K562 (cell line): ENCODE measurements around the gene ARL13B. TPM values are rescaled to one million over a fixed set of nuclear protein-coding genes. Genes with fewer than 3 reads are reported as not detected.

Source experiments
- AFF4 ChIP-seq: sonication (generic); formaldehyde crosslinking; IDR thresholded peaks from 2 replicates; pipeline ENCODE4 v1.8.0; 2023; ENCODE audit warnings: mild to moderate bottlenecking, missing genetic modification reagents
- ARNT ChIP-seq, 2 experiments: fragments of 450-650 bp; IDR thresholded peaks; 2 replicates each; pipeline ENCODE4 v1.6.1; 2016; ENCODE audit warnings: mild to moderate bottlenecking in 1 of 2
- CHD2 ChIP-seq: IDR thresholded peaks from 2 replicates; pipeline ENCODE4 v1.6.1; 2011; ENCODE audit warnings: low read depth, low read length
- CXXC5 ChIP-seq: fragments of 250-450 bp; sonication (Bioruptor Pico); IDR thresholded peaks from 2 replicates; pipeline ENCODE4 v1.8.0; 2022; ENCODE audit warnings: inconsistent platforms, mild to moderate bottlenecking, moderate library complexity
- FOXA3 ChIP-seq, 2 experiments: fragments of 450-650 bp in 1 of 2; sonication (generic) in 1 of 2; formaldehyde crosslinking; IDR thresholded peaks in 1 of 2; conservative IDR thresholded peaks in 1 of 2; 2 replicates each; pipeline versions ENCODE4 v1.4.0 to v1.8.0; 2020 to 2022; ENCODE audit warnings: mild to moderate bottlenecking in 2 of 2, missing genetic modification reagents in 1 of 2
- FOXK2 ChIP-seq, 2 experiments: fragments of 450-650 bp; IDR thresholded peaks in 1 of 2; conservative IDR thresholded peaks in 1 of 2; 2 replicates each; pipeline ENCODE4 v1.6.1; 2016; ENCODE audit warnings: low read depth in 2 of 2, mild to moderate bottlenecking in 1 of 2
- GMEB1 ChIP-seq: fragments of 250-450 bp; sonication (Bioruptor Pico); IDR thresholded peaks from 2 replicates; pipeline ENCODE4 v1.4.0; 2020; ENCODE audit warnings: mild to moderate bottlenecking
- GTF2E2 ChIP-seq: fragments of 200-800 bp; sonication (Bioruptor generic); IDR thresholded peaks from 2 replicates; pipeline ENCODE4 v1.6.1; 2016; ENCODE audit warnings: missing genetic modification characterization, missing compliant biosample characterization
- HOXB6 ChIP-seq: fragments of 250-450 bp; sonication (Bioruptor Pico); IDR thresholded peaks from 2 replicates; pipeline ENCODE4 v1.5.1; 2022; ENCODE audit warnings: mild to moderate bottlenecking, borderline replicate concordance
- MCM7 ChIP-seq, 2 experiments: fragments of 450-650 bp; IDR thresholded peaks; 2 replicates each; pipeline ENCODE4 v1.6.1; 2016 to 2018
- NCOA4 ChIP-seq: fragments of 450-650 bp; IDR thresholded peaks from 2 replicates; pipeline ENCODE4 v1.6.1; 2018; ENCODE audit warnings: mild to moderate bottlenecking; ENCODE audit not compliant: partially characterized antibody
- NCOR1 ChIP-seq: fragments of 450-650 bp; IDR thresholded peaks from 2 replicates; pipeline ENCODE4 v1.6.1; 2016; ENCODE audit warnings: mild to moderate bottlenecking, moderate library complexity
- PHF20 ChIP-seq: fragments of 450-650 bp; IDR thresholded peaks from 2 replicates; pipeline ENCODE4 v1.6.1; 2018; ENCODE audit not compliant: partially characterized antibody
- POLR2G ChIP-seq: fragments of 200-400 bp; formaldehyde crosslinking; IDR thresholded peaks from 2 replicates; pipeline ENCODE4 v1.6.1; 2017; ENCODE audit warnings: low read depth, mild to moderate bottlenecking, antibody characterized with exemption, low read length, moderate library complexity
- RAD21 ChIP-seq, 2 experiments: fragments of 250-450 bp in 1 of 2; fragments of 450-650 bp in 1 of 2; sonication (Bioruptor Pico) in 1 of 2; formaldehyde crosslinking in 1 of 2; IDR thresholded peaks in 1 of 2; conservative IDR thresholded peaks in 1 of 2; 2 replicates each; pipeline versions ENCODE4 v1.4.0 to v1.8.0; 2020 to 2022; ENCODE audit warnings: mild to moderate bottlenecking in 2 of 2, moderate library complexity in 1 of 2
- SNIP1 ChIP-seq: fragments of 450-650 bp; IDR thresholded peaks from 2 replicates; pipeline ENCODE4 v1.7.1; 2017; ENCODE audit warnings: low read depth, mild to moderate bottlenecking
- TAF7 ChIP-seq: fragments of 450-650 bp; IDR thresholded peaks from 2 replicates; pipeline ENCODE4 v1.6.1; 2016; ENCODE audit warnings: missing genetic modification characterization, missing compliant biosample characterization
- ZBED1 ChIP-seq: IDR thresholded peaks from 2 replicates; pipeline ENCODE4 v1.6.1; 2014
- ZMIZ1 ChIP-seq, 2 experiments: fragments of 150-350 bp in 1 of 2; IDR thresholded peaks; 2 replicates each; pipeline ENCODE4 v1.6.1; 2012 to 2016; ENCODE audit warnings: low read depth in 2 of 2, low read length in 2 of 2, mild to moderate bottlenecking in 1 of 2, moderate library complexity in 1 of 2
- ZNF146 ChIP-seq: IDR thresholded peaks from one replicate; pipeline ENCODE4 v1.6.1; 2018; ENCODE audit warnings: missing compliant biosample characterization; ENCODE audit not compliant: unreplicated experiment
- polyA plus RNA-seq, 8 experiments: library from polyadenylated mRNA; depleted of rRNA in 4 of 8; stranded (reverse) in 5 of 8; unstranded in 3 of 8; fragments of >200 nt; fragmentation: Nextera tagmentation in 2 of 8; fragmentation: Illumina TruSeq in 1 of 8; extraction: Ambion mirVana in 2 of 8; extraction: Trizol in 1 of 8; gene quantifications; 2 replicates each; pipeline versions ENCODE4 v1.2.1 to v1.2.3, GENCODE V29; 2011 to 2014; ENCODE audit warnings: inconsistent platforms in 1 of 8, missing spikeins in 1 of 8
- total RNA-seq, 7 experiments: library from RNA; depleted of rRNA in 6 of 7; stranded (reverse); fragments of >200 nt in 6 of 7; fragmentation: Illumina TruSeq in 2 of 7; extraction: Trizol in 2 of 7; gene quantifications; 2 replicates each; pipeline versions ENCODE4 v1.2.1 to v1.2.3, GENCODE V29; 2011 to 2021; ENCODE audit warnings: low replicate concordance in 1 of 7

Gene ARL13B
- total and polyA plus RNA-seq, 9 of the 15 experiments (the other 6 are each of a cell fraction or from before 2014, with no cell fraction given), result 4.1 to 16.9 (median 12.2) TPM

GRCh38 chr3:93979850-93980676, at the start of gene ARL13B (continued):
- TF ChIP-seq NCOR1, result no peak
- TF ChIP-seq AFF4, result no peak
- TF ChIP-seq SNIP1, result peak; percentile 48; the same call in 1 of the 2 replicates
- no peak for TF ChIP-seq FOXK2 (conservative IDR thresholded peaks at IDR 0.05 in 1 of 2, IDR thresholded peaks at IDR 0.05 in 1 of 2; ENCODE audit: low read depth in 2 of 2)
- peak; percentile 84 for TF ChIP-seq CXXC5 (CRISPR knock-in tag)
- peak; percentile 75 for TF ChIP-seq CHD2
- TF ChIP-seq POLR2G, result peak; percentile 90
- no peak for TF ChIP-seq TAF7 (tag)
- TF ChIP-seq ZNF146 (CRISPR knock-in tag), result no peak
- no peak for TF ChIP-seq NCOA4
- TF ChIP-seq FOXA3 (CRISPR knock-in tag; conservative IDR thresholded peaks at IDR 0.05 in 1 of 2, IDR thresholded peaks at IDR 0.05 in 1 of 2), result no peak
- no peak for TF ChIP-seq ARNT (IDR thresholded peaks at IDR 0.05)
- TF ChIP-seq RAD21 (CRISPR knock-in tag; conservative IDR thresholded peaks at IDR 0.05 in 1 of 2, IDR thresholded peaks at IDR 0.05 in 1 of 2), result no peak
- no peak for TF ChIP-seq ZBED1
- TF ChIP-seq PHF20, result no peak
- TF ChIP-seq ZMIZ1 (IDR thresholded peaks at IDR 0.05; ENCODE audit: low read depth in 2 of 2, low read length in 2 of 2), result no peak
- TF ChIP-seq HOXB6, result no peak
- TF ChIP-seq GTF2E2, result no peak
- peak; percentile 92 for TF ChIP-seq GMEB1
- TF ChIP-seq MCM7 (IDR thresholded peaks at IDR 0.05), result no peak
